IPS-NIHi7 (cell line): ENCODE results near the gene CD14.
"Not testable (repeated sequence)": the region's sequence is repeated elsewhere in the genome, so short reads cannot be mapped to it uniquely, and the experiment has no call there.

ENCODE experiments used
- DNase-seq: peaks from one replicate; pipeline ENCODE4 v3.0.0; 2012; ENCODE audit warnings: mixed read lengths; ENCODE audit errors: extremely low spot score

The CD14 gene

GRCh38 chr5:140635291-140636257, 2.6 kb upstream of the CD14 start:
- DNase-seq, result no peak

GRCh38 chr5:140634103-140634502, 1.1 kb upstream of the CD14 start:
- DNase-seq, result no peak

DNA sequence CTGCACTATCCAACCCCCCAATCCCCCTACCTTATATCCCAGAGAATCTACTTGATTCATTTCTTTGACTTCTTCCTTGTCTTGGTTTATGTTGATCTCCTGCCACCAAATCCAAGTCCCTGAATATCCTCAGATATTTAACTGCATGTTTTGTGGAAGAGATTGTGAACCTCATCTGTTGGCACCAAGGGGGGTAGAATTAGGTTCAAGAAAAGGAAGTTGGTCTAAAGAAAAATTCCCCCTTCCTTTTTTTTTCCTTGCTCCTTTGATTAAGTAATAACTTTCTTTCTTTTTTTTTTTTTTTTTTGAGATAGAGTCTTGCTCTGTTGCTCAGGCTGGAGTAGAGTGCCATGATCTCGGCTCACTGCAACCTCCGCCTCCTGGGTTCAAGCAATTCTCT, 526 bp upstream of the CD14 start:
- DNase-seq, result no peak

- DNase-seq, result no peak
Observed at GRCh38 chr5:140632366-140633020, 482 bp downstream of the CD14 start.

- no peak for DNase-seq
Observed at GRCh38 chr5:140631831-140632365, 1.1 kb downstream of the CD14 start.

- DNase-seq, result no peak
Observed at GRCh38 chr5:140631036-140631417, 1.9 kb downstream of the CD14 start.

DNA sequence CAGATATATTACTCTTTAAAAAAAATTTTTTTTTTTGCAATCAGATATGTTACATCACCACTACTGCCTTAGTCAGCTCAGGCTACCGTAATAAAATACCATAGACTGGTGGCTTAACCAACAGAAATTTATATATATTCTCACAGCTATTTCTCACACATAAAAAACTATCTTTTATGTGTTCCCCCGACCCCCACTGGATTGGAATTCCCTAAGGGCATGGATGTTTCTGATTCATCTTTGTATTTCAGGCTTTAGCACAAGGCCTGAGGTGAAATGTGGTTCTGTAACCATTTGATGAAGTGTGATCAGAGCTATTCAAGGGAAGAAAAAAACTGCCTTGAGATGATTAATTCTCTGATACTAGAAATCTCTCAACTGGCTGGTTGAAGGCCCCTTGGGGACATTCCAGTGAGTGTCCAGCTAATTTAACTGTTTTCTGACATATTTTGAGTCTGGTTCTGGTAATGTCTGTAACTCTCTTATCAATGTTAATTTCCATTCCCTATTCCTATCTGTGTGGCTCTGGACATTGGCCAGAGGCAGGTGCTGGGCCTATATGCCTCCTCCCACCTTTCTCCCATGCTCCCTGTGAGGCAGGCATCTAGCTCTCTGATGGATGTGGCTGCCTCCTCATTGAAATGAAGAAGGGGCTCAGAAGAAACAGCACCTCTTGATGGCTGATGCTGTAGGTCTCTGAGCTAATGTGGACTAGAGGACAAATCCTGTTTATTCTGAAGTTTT, 2.5 kb downstream of the CD14 start:
- DNase-seq, result no peak

DNA sequence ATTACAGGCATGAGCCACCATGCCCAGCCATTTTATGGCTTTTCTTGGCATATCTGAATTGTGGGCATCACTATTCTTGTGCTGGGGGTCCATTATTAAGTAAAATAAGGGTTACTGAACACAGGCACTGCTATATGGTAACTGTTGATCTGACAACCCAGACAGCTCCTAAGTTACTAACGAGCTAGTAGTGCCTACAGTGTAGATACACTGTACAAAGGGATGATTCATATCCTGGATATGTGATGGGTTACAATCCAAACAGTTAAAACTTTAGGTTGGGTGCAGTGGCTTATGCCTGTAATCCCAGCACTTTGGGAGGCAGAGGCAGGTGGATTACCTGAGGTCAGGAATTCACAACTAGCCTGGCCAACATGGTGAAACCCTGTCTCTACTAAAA, 4.3 kb downstream of the CD14 start:
- DNase-seq, result no peak

DNA sequence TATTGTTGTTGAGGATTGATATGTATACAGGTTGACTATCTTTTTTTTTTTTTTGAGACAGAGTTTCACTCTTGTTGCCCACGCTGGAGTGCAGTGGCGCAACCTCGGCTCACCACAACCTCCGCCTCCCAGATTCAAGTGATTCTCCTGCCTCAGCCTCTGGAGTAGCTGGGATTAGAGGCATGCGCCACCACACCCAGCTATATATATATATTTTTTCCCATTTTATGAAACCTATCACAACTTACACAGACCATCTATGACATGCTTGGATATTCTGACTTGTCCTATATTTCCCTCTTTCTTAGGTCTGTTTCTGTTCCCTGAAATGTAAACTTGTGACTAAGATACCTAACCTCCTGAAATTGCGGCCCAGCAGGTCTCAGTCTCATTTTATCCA, 5.0 kb downstream of the CD14 start:
- DNase-seq, result no peak

GRCh38 chr5:140624886-140625285, 8.1 kb downstream of the CD14 start:
- not testable (repeated sequence) for DNase-seq

DNA sequence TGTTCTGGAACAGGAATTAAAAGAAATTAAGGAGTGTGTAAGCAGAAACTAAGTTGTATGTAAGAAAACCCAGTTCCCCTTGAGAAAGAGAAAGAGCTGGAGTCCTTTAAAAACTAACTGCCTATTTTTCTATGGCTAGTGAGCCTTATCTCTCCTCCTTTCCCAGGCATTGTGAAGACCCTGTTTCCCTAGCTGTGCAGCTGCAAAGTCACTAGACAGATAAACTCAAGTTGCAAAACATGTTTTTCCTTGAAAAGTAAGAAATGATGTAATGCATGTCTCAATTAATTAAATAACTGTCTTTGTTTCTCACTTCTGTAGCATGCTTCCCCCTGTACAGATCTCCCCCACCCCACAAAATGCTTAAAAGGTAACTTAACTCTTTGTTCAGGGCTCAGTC, 9.9 kb downstream of the CD14 start:
- DNase-seq, result not testable (repeated sequence)

- DNase-seq, result no peak
Observed at GRCh38 chr5:140622301-140622700, 10.7 kb downstream of the CD14 start.

- DNase-seq, result no peak
Observed at GRCh38 chr5:140611020-140611521, 21.9 kb downstream of the CD14 start.

GRCh38 chr5:140609126-140609525, 23.8 kb downstream of the CD14 start:
- no peak for DNase-seq

DNA sequence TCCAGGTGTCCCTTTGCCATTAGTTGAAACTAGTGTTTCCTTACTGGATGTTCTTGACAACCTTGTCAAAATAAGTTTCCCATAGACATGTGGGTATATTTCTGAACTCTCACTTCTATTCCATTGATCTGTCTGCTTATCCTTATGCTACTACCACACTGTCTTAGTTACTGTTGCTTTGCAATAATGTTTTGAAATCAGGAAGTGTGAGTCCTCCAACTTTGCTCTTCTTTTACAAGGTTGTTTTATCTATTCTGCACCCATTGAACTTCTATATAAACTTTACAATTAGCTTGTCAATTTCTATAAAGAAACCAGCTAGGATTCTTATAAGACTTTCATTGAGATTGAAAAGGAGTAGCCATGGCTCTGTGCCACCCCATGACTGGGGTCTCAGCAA, 24.3 kb downstream of the CD14 start:
- DNase-seq, result no peak

GRCh38 chr5:140607031-140607430, 25.9 kb downstream of the CD14 start:
- DNase-seq, result no peak

GRCh38 chr5:140605879-140606278, 27.1 kb downstream of the CD14 start:
- no peak for DNase-seq

DNA sequence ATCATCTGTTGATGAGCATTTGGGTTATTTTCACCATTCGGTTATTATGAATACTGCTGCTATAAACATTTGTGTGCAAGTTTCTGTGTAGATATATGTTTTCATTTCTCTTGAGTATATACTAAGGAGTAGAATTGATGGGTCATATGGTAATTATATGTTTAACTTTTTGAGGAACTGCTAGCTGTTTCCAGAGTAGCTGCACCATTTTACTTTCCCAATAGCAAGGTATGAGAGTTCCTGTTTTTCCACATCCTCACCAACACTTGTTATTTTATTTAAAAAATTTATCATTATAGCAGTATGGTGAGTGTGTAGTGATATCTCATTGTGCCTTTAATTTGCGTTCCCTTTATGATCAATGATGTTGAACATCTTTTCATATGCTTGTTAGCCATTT, 29.2 kb downstream of the CD14 start:
- no peak for DNase-seq

- DNase-seq, result not testable (repeated sequence)
Observed at GRCh38 chr5:140603446-140603698, 29.6 kb downstream of the CD14 start.

DNA sequence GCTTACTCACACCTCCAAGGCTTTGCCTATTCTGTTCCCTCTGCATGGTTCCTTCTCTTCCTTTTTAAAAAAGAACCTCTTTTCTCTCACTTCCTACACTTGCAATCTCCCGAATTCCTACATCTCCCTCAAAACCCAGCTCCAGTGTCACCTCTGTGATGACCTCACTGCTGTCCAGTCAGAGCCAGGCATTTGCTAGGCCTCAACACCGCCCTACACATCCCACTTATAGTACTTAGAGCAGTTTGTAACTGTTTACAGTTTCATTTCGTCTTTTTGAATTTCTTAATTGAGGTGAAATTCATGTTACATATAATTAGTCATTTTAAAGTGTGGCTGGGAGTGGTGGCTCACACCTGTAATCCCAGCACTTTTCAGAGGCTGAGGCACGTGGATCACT, 30.8 kb downstream of the CD14 start:
- DNase-seq, result no peak

DNA sequence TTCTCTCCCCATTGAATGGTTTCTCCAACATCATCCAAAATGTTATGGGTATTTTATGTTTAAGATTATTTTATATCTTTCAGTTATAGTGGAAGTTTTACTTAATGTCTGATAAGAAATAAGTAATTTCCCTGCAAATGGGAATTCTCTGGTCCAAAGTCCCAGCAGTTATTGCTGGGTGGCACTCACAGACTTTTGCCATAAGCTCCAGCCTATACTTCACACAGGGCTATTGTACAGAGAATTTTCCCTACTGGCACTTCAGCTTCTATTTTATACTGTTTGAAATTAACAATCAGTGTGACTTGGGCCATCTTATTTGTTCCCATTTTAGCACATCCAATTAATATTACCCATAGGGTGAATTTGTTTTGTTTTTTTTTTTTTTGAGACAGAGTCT, 32.9 kb downstream of the CD14 start:
- no peak for DNase-seq

DNA sequence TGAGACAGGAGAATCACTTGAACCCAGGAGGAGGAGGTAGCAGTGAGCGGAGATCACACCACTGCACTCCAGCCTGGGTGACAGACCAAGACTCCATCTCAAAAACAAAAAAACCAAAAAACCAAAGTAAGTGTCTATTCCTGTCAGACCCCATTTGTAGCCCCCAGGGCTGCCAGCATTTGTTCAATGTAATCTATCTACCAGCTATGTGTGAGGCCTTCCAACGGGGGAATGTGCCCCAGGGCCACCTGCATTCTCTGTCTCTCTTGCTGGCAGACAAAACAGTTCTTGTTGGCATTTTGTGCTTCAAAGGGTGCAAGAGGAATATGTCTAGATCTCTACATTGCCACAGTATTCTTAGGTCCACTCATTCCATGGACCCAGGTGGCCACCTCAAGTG, 34.1 kb downstream of the CD14 start:
- no peak for DNase-seq
